ENCODE data around the gene PLN. TPM values are rescaled to one million over a fixed set of nuclear protein-coding genes. Genes with fewer than 3 reads are reported as not detected.

The PLN gene
- total RNA-seq, 1 experiment from 2014 or later = not detected

DNA sequence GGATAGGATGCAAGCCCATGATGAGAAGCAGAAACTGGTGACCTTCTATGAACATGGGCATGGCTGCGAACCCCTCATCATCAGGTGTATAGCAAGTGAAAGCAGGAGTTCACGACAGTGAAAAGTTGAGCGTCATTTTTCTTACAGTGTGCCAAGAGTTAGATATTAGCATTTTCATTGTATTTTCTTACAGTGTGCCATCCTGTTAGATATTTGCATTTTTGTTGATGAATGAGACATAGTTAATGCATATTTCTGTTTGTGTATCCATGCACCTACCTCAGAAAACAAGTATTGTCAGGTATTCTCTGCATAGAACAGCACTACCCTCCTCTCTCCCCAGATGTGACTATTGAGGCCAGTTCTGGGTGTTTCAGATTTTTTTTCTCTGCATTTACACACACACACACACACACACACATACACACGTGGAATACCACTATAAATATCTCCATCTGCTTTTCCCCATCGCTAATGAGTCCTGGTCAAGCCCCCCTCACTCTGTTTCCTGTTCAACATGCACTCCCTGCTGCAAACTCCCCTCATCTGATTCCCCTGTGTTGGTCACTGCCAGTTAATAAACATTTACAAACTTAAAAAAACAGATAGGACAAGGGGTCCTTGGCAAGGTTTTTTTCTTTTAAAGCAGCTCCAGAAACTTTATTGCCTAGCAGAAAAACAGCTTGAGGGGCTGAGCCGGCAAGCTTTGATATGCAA is 41.7 kb downstream of the PLN start:
- no peaks in the 10 kb centered on the region; the same call in 1 of the 2 replicates for H3K9me2 ChIP-seq (ENCODE audit: insufficient read depth)
- H3K79me2 ChIP-seq (ENCODE audit: low read depth) = no peaks in the 10 kb centered on the region
- no peaks in the 10 kb centered on the region for H3F3A ChIP-seq (ENCODE audit: insufficient read depth, low read depth)
- no peak overlapping the region for H2AFZ ChIP-seq
- H3K4me3 ChIP-seq = no peak overlapping the region
- no peak overlapping the region for H3K4me2 ChIP-seq
- ChIA-PET POLR2A (ENCODE audit: unreplicated experiment) (no interaction called here), CTCF (no interaction called here)
- H3K9me3 ChIP-seq (ENCODE audit: insufficient read depth, low read depth) = no peaks in the 10 kb centered on the region
- no peaks in the 10 kb centered on the region for H3K4me1 ChIP-seq (replicated peaks; ENCODE audit: insufficient read depth)
- no TSS peak for BruUV-seq (replicated peaks)
- H3K27me3 ChIP-seq (ENCODE audit: insufficient read depth, low read depth) = no peaks in the 10 kb centered on the region
- H3K27ac ChIP-seq = no peak overlapping the region
- intact Hi-C loops (cut with micrococcal nuclease; ENCODE audit: unreplicated experiment) = loop anchor here (10.0 kb wide), 1 partner anchor 1245 kb away; no protein-coding TSS in a partner anchor
- no peaks in the 10 kb centered on the region for H4K20me1 ChIP-seq (ENCODE audit: insufficient read depth)
- H3K36me3 ChIP-seq (ENCODE audit: low read depth) = no peaks in the 10 kb centered on the region
- TF ChIP-seq EZH2 (IDR thresholded peaks at IDR 0.05; ENCODE audit: low read depth) = no peak
- TF ChIP-seq, protein P1, sequence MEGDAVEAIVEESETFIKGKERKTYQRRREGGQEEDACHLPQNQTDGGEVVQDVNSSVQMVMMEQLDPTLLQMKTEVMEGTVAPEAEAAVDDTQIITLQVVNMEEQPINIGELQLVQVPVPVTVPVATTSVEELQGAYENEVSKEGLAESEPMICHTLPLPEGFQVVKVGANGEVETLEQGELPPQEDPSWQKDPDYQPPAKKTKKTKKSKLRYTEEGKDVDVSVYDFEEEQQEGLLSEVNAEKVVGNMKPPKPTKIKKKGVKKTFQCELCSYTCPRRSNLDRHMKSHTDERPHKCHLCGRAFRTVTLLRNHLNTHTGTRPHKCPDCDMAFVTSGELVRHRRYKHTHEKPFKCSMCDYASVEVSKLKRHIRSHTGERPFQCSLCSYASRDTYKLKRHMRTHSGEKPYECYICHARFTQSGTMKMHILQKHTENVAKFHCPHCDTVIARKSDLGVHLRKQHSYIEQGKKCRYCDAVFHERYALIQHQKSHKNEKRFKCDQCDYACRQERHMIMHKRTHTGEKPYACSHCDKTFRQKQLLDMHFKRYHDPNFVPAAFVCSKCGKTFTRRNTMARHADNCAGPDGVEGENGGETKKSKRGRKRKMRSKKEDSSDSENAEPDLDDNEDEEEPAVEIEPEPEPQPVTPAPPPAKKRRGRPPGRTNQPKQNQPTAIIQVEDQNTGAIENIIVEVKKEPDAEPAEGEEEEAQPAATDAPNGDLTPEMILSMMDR (conservative IDR thresholded peaks at IDR 0.05) = no peak
- DNase-seq = no peak

DNA sequence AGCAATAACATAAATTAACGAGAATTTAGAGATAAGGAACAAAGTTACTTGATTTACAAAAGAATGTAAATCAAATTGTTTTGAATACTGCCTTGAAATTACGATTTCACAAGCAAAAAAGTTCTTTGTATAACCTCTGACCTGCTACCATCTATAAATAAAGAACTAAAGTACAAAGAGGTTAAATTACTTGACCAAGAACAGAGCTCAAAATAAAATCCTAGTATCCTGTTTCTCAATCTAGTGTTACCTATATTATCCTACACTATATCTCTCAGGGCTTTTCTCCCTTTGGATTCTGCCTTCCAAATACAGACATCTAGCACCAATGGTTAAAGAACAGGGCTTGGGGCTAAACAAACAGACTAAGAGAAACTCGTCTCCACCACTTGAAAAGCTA is 43.8 kb downstream of the PLN start:
- Histone ChIP-seq H3K27ac (no peak overlapping the region), H3K27me3 (ENCODE audit: insufficient read depth, low read depth) (no peaks in the 10 kb centered on the region), H3K79me2 (ENCODE audit: low read depth) (no peaks in the 10 kb centered on the region; the same call in 1 of the 2 replicates), H3K4me2 (no peak overlapping the region), H3F3A (ENCODE audit: insufficient read depth, low read depth) (no peaks in the 10 kb centered on the region), H3K36me3 (ENCODE audit: low read depth) (no peaks in the 10 kb centered on the region), H2AFZ (no peak overlapping the region), H3K4me3 (no peak overlapping the region), H3K4me1 (replicated peaks; ENCODE audit: insufficient read depth) (no peaks in the 10 kb centered on the region), H4K20me1 (ENCODE audit: insufficient read depth) (no peaks in the 10 kb centered on the region), H3K9me2 (ENCODE audit: insufficient read depth) (no peaks in the 10 kb centered on the region), H3K9me3 (ENCODE audit: insufficient read depth, low read depth) (no peaks in the 10 kb centered on the region)
- TF ChIP-seq, protein P1 (conservative IDR thresholded peaks at IDR 0.05) = no peak
- TF ChIP-seq EZH2 (IDR thresholded peaks at IDR 0.05; ENCODE audit: low read depth) = no peak
- no TSS peak for BruUV-seq (replicated peaks)
- POLR2A ChIA-PET (ENCODE audit: unreplicated experiment) = no interaction called here
- no peak for DNase-seq
- CTCF ChIA-PET = no interaction called here
- intact Hi-C loops (cut with micrococcal nuclease; ENCODE audit: unreplicated experiment) = no loop called here

DNA sequence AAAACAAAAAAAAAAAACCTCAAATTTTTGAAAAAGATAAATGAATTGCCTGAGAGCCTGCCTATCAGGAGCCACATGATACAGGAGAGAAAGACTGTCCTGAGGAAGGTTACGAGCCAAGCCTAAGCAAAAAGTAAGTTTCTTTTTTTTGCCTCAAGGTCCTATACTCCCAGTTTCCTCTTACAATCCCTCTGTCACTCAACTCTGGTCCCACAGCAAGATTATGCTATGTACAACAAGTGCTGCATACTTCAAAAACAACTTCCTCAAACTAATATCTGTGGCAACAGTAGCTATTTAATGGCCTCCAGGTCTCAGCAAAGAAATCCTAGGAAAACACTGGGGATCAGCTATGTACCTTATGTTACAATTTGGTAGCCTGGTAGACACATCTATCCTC is 46.8 kb downstream of the PLN start:
- no peaks in the 10 kb centered on the region for H3K9me3 ChIP-seq (ENCODE audit: insufficient read depth, low read depth)
- H3K36me3 ChIP-seq (ENCODE audit: low read depth) = no peaks in the 10 kb centered on the region
- no peak overlapping the region for H3K27ac ChIP-seq
- no TSS peak for BruUV-seq (replicated peaks)
- TF ChIP-seq EZH2 (IDR thresholded peaks at IDR 0.05; ENCODE audit: low read depth) = no peak
- TF ChIP-seq, protein P1 (conservative IDR thresholded peaks at IDR 0.05) = no peak
- no peak overlapping the region for H2AFZ ChIP-seq
- no peaks in the 10 kb centered on the region for H3F3A ChIP-seq (ENCODE audit: insufficient read depth, low read depth)
- H3K27me3 ChIP-seq (ENCODE audit: insufficient read depth, low read depth) = no peaks in the 10 kb centered on the region
- CTCF ChIA-PET = no interaction called here
- no peak overlapping the region for H3K4me2 ChIP-seq
- intact Hi-C loops (cut with micrococcal nuclease; ENCODE audit: unreplicated experiment) = no loop called here
- H3K9me2 ChIP-seq (ENCODE audit: insufficient read depth) = no peaks in the 10 kb centered on the region
- no peaks in the 10 kb centered on the region for H3K4me1 ChIP-seq (replicated peaks; ENCODE audit: insufficient read depth)
- POLR2A ChIA-PET (ENCODE audit: unreplicated experiment) = no interaction called here
- no peaks in the 10 kb centered on the region; the same call in 1 of the 2 replicates for H3K79me2 ChIP-seq (ENCODE audit: low read depth)
- no peak for DNase-seq
- H3K4me3 ChIP-seq = no peak overlapping the region
- no peaks in the 10 kb centered on the region for H4K20me1 ChIP-seq (ENCODE audit: insufficient read depth)

Measured in PC-9 (cell line).